ENCODE data around the gene MAP7. TPM values are rescaled to one million over a fixed set of nuclear protein-coding genes. Genes with fewer than 3 reads are reported as not detected.

Gene MAP7
- total RNA-seq, 4 donors from 2014 or later = 0.84 to 1.5 (median 1.4) TPM

- peaks cover 0 to 9% (median 0%) of the 10 kb centered on the region in 4 donors for H3K4me1 ChIP-seq
- H3K27ac ChIP-seq = peak overlapping the region in 3 of 4 donors; percentile 63 to 67 (median 64)
- 22 to 27% methylated on average over 3 of the region's 3 CpGs for WGBS, 2 donors
- no peaks in the 10 kb centered on the region for H3K9me3 ChIP-seq
- DNase-seq (ENCODE audit: low spot score in 2 of 2) = no peak
- H3K27me3 ChIP-seq = no peaks in the 10 kb centered on the region
- H3K4me3 ChIP-seq = no peak overlapping the region
- peaks cover 0 to 15% (median 12%) of the 10 kb centered on the region in 3 donors for H3K36me3 ChIP-seq
- peak; percentile 33 to 62 (median 55) for TF ChIP-seq CTCF (IDR thresholded peaks at IDR 0.05)
- TF ChIP-seq EP300 (IDR thresholded peaks at IDR 0.05) = no peak
Observed at GRCh38 chr6:136582711-136583471, 32.7 kb upstream of the MAP7 start.

- no peak for TF ChIP-seq EP300 (IDR thresholded peaks at IDR 0.05)
- no peak for TF ChIP-seq POLR2A (IDR thresholded peaks at IDR 0.05)
- no peak for TF ChIP-seq CTCF (IDR thresholded peaks at IDR 0.05)
- no peak overlapping the region for H3K27ac ChIP-seq
- no peaks in the 10 kb centered on the region for H3K9me3 ChIP-seq
- WGBS, 2 donors = 80 to 87% methylated on average over 2 of the region's 2 CpGs
- no peak for DNase-seq (ENCODE audit: low spot score in 2 of 2)
- no peaks in the 10 kb centered on the region for H3K27me3 ChIP-seq
- no peaks in the 10 kb centered on the region for H3K4me1 ChIP-seq
- peaks cover 0 to 22% (median 12%) of the 10 kb centered on the region in 3 donors for H3K36me3 ChIP-seq
- H3K4me3 ChIP-seq = no peak overlapping the region
Observed at GRCh38 chr6:136579800-136580199, 29.6 kb upstream of the MAP7 start.

DNA sequence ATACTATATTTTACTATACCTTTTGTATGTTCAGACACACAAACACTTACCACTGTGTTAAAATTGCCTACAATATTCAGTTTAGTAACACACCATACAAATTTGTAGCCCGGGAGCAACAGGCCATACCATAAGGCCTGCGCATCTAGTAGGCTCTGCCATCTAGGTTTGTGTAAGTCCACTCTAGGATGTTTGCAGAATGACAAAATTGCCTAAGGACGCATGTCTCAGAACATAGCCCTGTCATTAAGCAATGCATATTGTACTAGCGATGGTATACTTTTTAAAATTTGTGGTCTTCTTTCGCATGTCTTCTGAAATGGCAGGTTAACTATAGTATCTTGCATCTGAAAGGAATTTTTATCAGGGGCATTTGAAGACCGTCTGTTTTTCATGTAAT is 26.6 kb upstream of the MAP7 start:
- Histone ChIP-seq H3K9me3 (peaks cover 0 to under 1% (median 0%) of the 10 kb centered on the region in 4 donors), H3K27ac (no peak overlapping the region), H3K27me3 (no peaks in the 10 kb centered on the region), H3K36me3 (peaks cover 0 to 18% (median 12%) of the 10 kb centered on the region in 3 donors), H3K4me3 (no peak overlapping the region), H3K4me1 (no peaks in the 10 kb centered on the region)
- WGBS, 2 donors = 96% methylated on average over 6 of the region's 6 CpGs
- TF ChIP-seq CTCF (IDR thresholded peaks at IDR 0.05) (no peak), POLR2A (IDR thresholded peaks at IDR 0.05) (no peak), EP300 (IDR thresholded peaks at IDR 0.05) (no peak)
- no peak for DNase-seq (ENCODE audit: low spot score in 2 of 2)

DNA sequence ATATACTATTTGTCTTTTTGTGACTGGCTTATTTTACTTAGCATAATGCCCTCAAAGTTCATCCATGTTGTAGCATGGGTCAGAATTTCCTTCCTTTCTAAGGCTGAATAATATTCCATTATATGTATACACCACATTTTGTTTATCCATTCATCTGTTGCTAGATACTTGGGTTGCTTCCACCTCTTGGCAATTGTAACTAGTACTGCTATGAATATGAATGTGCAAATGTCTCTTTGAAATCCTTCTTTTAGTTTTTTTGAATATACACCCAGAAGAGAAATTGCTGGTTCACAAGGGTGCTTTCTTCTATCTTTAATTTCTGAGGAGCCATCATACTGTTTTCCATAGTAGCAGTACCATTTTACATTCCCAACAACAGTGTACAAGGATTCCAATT is 21.3 kb upstream of the MAP7 start:
- H3K36me3 ChIP-seq = peaks cover 0 to 15% (median 0%) of the 10 kb centered on the region in 3 donors
- H3K4me1 ChIP-seq = no peaks in the 10 kb centered on the region
- no peaks in the 10 kb centered on the region for H3K27me3 ChIP-seq
- H3K9me3 ChIP-seq = peaks cover 0 to 12% (median 0%) of the 10 kb centered on the region in 4 donors
- TF ChIP-seq POLR2A (IDR thresholded peaks at IDR 0.05) (no peak), EP300 (IDR thresholded peaks at IDR 0.05) (no peak), CTCF (IDR thresholded peaks at IDR 0.05) (no peak)
- no peak for DNase-seq (ENCODE audit: low spot score in 2 of 2)
- H3K4me3 ChIP-seq = no peak overlapping the region
- no peak overlapping the region for H3K27ac ChIP-seq

DNA sequence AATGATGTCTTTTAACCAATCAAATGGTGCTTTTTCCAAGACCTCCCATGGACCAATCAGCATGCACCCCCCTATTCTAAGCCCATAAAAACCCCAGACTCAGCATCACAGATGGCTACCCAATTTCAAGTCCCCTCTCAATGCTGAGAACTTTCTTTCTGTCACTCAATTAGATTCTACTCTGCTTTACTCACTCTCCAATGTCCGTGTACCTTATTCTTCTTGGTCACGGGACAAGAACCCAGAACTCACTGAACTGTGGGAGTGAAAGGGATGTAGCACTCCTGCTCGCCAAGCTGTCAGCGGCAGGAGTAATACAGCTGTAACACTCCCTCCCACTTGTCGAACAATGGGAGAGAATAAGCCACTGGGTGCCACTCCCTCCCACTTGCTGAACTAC is 20.8 kb upstream of the MAP7 start:
- Histone ChIP-seq H3K4me1 (no peaks in the 10 kb centered on the region), H3K9me3 (peaks cover 0 to 12% (median 0%) of the 10 kb centered on the region in 4 donors), H3K27me3 (no peaks in the 10 kb centered on the region), H3K36me3 (peaks cover 0 to 15% (median 0%) of the 10 kb centered on the region in 3 donors), H3K27ac (no peak overlapping the region), H3K4me3 (no peak overlapping the region)
- TF ChIP-seq EP300 (IDR thresholded peaks at IDR 0.05) = no peak
- no peak for TF ChIP-seq POLR2A (IDR thresholded peaks at IDR 0.05)
- no peak for TF ChIP-seq CTCF (IDR thresholded peaks at IDR 0.05)
- WGBS, 2 donors = 95 to 97% methylated on average over 5 of the region's 5 CpGs
- DNase-seq (ENCODE audit: low spot score in 2 of 2) = no peak
